ENCODE measurements around the gene PHACTR1. TPM values are rescaled to one million over a fixed set of nuclear protein-coding genes. Genes with fewer than 3 reads are reported as not detected.

Gene PHACTR1
- total and polyA plus RNA-seq, 7 donors, result 0.04 to 3.0 (median 0.85) TPM

GRCh38 chr6:12802440-12802839 lies 85.9 kb downstream of the PHACTR1 start:
- Histone ChIP-seq H3K9me3 (no peaks in the 10 kb centered on the region), H3K36me3 (ENCODE audit: insufficient read depth in 1 of 2, low read depth in 1 of 2) (no peaks in the 10 kb centered on the region), H3K27ac (no peak overlapping the region), H3K4me3 (no peak overlapping the region), H3K27me3 (ENCODE audit: insufficient read depth in 3 of 3, low read length in 2 of 3) (no peaks in the 10 kb centered on the region), H3K4me1 (no peaks in the 10 kb centered on the region)
- no peak for ATAC-seq
- intact Hi-C loops (cut with DNase I), result no loop called here
- DNase-seq, result no peak
- WGBS, 3 donors, result 81 to 90% (median 89%) methylated on average over 4 of the region's 4 CpGs
- no peak for TF ChIP-seq CTCF (IDR thresholded peaks at IDR 0.05)

GRCh38 chr6:12803486-12803885 lies 86.9 kb downstream of the PHACTR1 start:
- DNase-seq, result no peak
- Histone ChIP-seq H3K27ac (no peak overlapping the region), H3K36me3 (ENCODE audit: insufficient read depth in 1 of 2, low read depth in 1 of 2) (no peaks in the 10 kb centered on the region), H3K27me3 (ENCODE audit: insufficient read depth in 3 of 3, low read length in 2 of 3) (no peaks in the 10 kb centered on the region), H3K4me1 (no peaks in the 10 kb centered on the region), H3K9me3 (no peaks in the 10 kb centered on the region), H3K4me3 (no peak overlapping the region)
- intact Hi-C loops (cut with DNase I), result no loop called here
- 46 to 51% (median 47%) methylated on average over 3 of the region's 3 CpGs for WGBS, 3 donors
- ATAC-seq, result no peak
- TF ChIP-seq CTCF (IDR thresholded peaks at IDR 0.05), result no peak

- no peak for TF ChIP-seq CTCF (IDR thresholded peaks at IDR 0.05)
- Histone ChIP-seq H3K4me3 (no peak overlapping the region), H3K27me3 (ENCODE audit: insufficient read depth in 3 of 3, low read length in 2 of 3) (no peaks in the 10 kb centered on the region), H3K27ac (no peak overlapping the region), H3K36me3 (ENCODE audit: insufficient read depth in 1 of 2, low read depth in 1 of 2) (no peaks in the 10 kb centered on the region), H3K4me1 (no peaks in the 10 kb centered on the region), H3K9me3 (no peaks in the 10 kb centered on the region)
- no peak for ATAC-seq
- intact Hi-C loops (cut with DNase I), result no loop called here
- WGBS, 3 donors, result 72 to 76% (median 75%) methylated on average over 7 of the region's 7 CpGs
- no peak for DNase-seq
Observed at GRCh38 chr6:12804952-12805645, 88.5 kb downstream of the PHACTR1 start.

- Histone ChIP-seq H3K4me3 (no peak overlapping the region), H3K9me3 (no peaks in the 10 kb centered on the region), H3K27ac (no peak overlapping the region), H3K4me1 (no peaks in the 10 kb centered on the region), H3K36me3 (ENCODE audit: insufficient read depth in 1 of 2, low read depth in 1 of 2) (no peaks in the 10 kb centered on the region), H3K27me3 (ENCODE audit: insufficient read depth in 3 of 3, low read length in 2 of 3) (no peaks in the 10 kb centered on the region)
- WGBS, 3 donors, result 80 to 86% (median 85%) methylated on average over 4 of the region's 4 CpGs
- DNase-seq (no peak), ATAC-seq (no peak)
- intact Hi-C loops (cut with DNase I), result no loop called here
- TF ChIP-seq CTCF (IDR thresholded peaks at IDR 0.05), result no peak
Observed at GRCh38 chr6:12806136-12806535, 89.6 kb downstream of the PHACTR1 start.

- H3K4me1 ChIP-seq, result no peaks in the 10 kb centered on the region
- ATAC-seq (no peak), DNase-seq (no peak)
- 60 to 80% (median 66%) methylated on average over 1 of the region's 1 CpG for WGBS, 3 donors
- intact Hi-C loops (cut with DNase I), result no loop called here
- no peak for TF ChIP-seq CTCF (IDR thresholded peaks at IDR 0.05)
- H3K27me3 ChIP-seq (ENCODE audit: insufficient read depth in 3 of 3, low read length in 2 of 3), result no peaks in the 10 kb centered on the region
- H3K27ac ChIP-seq, result no peak overlapping the region
- no peaks in the 10 kb centered on the region for H3K9me3 ChIP-seq
- no peaks in the 10 kb centered on the region for H3K36me3 ChIP-seq (ENCODE audit: insufficient read depth in 1 of 2, low read depth in 1 of 2)
- H3K4me3 ChIP-seq, result no peak overlapping the region
Observed at GRCh38 chr6:12806796-12807195, 90.2 kb downstream of the PHACTR1 start.
